GM19099 (cell line): ENCODE results near the gene CRB2.

Experiments
- POLR2A ChIP-seq: IDR thresholded peaks from 3 replicates; pipeline ENCODE4 v1.6.1; 2011; ENCODE audit warnings: low read depth; ENCODE audit not compliant: insufficient read length; ENCODE audit errors: extremely low read depth

The CRB2 gene

GRCh38 chr9:123391233-123391632 is 35.2 kb downstream of the CRB2 start:
- TF ChIP-seq POLR2A: no peak

DNA sequence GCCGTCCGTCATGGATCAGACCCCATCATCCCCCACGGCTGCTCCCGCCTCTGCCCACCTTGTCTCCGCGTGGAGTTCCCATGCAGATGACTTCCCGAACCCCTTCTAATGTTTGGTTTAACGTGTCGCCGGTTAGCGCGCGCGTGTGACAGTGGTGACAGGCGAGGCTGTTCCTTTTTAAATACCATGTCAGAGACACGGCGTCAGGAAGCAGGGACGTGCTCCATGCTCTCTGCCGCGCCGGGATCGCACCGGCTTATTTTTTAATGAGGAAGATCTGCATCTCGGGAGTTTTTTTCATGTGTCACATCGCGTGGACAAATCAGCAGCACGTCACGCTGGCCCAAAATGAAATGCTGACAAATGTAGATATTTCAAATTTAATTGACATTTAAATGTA is 35.9 kb downstream of the CRB2 start:
- TF ChIP-seq POLR2A: no peak

DNA sequence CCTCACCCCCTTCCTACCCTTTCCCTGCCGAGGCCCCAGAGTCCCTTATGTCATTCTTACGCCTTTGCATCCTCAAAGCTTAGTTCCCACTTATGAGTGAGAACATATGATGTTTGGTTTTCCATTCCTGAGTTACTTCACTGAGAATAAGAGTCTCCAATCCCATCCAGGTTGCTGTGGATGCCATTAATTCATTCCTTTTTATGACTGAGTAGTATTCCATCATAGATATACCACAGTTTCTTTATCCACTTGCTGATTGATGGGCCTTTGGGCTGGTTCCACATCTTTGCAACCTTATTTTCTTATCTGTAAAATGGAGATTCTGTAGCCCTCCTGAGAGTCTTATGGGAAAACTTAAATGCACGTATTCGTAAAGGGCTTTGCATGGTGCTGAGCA is 36.8 kb downstream of the CRB2 start:
- TF ChIP-seq POLR2A: no peak

DNA sequence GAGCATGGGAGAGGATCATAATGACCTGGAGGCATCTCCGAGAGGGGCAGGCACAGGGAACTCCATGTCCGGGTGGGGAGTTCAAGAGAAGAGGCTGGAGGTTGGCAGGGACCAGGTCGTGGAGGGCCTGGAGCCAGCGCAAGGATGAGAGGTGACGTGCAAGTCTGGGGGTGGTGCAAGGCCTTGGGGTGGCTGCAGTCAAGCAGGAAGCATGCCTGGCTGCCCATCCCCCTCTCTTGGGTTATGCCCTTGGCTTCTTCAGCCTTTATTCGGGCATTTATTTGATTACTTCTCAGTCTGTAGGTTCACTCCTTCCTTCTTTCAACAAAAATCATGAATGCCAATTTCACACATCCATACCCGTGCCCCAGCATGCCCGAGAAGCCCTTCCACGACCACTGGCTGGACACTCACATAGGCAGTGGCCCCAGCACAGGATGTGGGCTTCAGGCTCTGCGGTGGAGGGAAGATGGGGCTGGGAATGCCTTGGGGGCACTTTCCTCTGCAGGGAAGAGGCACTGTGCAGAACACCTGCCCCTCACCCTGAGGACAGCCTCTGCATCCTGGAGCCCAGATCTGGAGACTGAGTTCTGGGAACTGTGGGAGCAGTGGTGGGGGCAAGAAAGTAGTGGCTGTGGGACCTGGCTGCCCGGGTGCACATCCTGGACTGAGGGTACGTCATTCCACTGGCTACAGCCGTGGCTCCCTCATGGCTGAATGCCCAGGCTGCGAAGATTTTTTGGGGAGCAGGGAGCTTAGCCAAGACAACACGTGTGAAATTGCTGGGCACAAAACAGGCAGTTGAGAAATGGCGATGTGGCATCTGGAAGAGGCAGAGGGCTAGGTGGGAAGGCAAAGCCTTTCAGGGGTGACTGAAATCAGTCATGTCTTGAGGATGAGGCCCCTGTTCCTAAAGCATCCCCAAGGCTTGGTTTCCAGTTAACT is 38.6 kb downstream of the CRB2 start:
- TF ChIP-seq POLR2A: no peak

- no peak for TF ChIP-seq POLR2A
Measured at GRCh38 chr9:123395276-123395688, 39.3 kb downstream of the CRB2 start.

DNA sequence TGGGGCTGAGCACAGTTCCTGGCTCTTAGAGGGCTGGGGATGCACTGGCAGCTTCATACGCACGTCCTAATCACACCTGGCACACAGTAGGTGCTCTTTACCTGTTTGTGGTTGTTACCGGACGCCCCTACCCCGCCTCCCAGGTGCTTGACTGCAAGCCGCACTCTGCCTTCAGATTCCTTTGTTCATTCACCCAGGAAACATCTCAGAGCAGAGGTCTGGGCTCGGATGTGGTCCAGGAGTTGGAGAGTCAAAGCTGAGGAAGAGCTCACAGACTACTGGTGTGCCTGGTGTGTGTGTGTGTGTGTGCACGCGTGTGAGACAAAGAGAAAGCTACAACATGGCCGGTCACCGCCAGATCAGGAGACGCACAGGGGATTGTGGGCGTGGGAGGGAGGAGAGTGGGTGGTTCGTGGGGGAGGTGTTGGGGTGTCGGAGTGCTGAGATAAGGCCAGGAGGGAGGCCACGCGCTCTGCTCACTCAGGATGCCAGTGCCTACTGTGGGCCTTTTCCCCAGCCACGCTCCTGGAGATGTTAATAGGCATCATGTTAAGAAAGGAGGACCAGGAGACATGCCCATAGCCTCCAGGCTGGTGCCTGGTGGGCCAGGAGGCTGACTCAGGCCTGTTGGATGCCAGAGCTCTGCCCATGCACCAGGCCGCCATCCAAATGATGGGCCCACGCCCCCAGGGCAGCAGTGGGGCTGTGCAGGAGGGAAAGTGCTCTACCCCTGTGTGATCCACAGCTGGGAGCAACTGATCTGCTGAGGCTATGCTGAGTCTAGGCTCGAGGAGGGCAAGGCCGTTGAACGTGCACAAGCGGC is 39.9 kb downstream of the CRB2 start:
- TF ChIP-seq POLR2A: no peak

GRCh38 chr9:123397975-123398374 is 42.0 kb downstream of the CRB2 start:
- TF ChIP-seq POLR2A: no peak

- TF ChIP-seq POLR2A: no peak
Measured at GRCh38 chr9:123399803-123400378, 43.9 kb downstream of the CRB2 start.

- no peak for TF ChIP-seq POLR2A
Measured at GRCh38 chr9:123400926-123401503, 45.0 kb downstream of the CRB2 start.

GRCh38 chr9:123401879-123402513 is 46.0 kb downstream of the CRB2 start:
- no peak for TF ChIP-seq POLR2A

- no peak for TF ChIP-seq POLR2A
Measured at GRCh38 chr9:123402981-123403509, 47.0 kb downstream of the CRB2 start.

DNA sequence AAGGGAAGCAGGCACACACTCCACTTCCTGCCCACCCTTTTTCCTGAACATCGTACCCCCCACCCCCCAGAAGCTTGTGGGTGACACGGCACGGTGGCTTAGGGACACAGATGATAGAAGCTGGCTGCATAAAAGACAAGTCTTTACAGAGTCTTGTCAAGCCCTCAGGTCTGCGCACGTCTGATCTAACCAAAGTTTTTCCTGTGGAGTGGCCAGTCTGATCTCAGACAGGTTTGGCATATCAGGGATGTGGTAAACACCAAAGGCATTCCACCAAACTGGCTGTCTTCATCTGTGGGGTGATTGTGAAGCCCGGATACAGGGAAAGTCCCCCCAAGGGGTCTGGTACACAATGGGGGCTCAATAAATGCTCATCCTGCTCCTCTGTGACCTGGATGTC is 50.0 kb downstream of the CRB2 start:
- TF ChIP-seq POLR2A: no peak

DNA sequence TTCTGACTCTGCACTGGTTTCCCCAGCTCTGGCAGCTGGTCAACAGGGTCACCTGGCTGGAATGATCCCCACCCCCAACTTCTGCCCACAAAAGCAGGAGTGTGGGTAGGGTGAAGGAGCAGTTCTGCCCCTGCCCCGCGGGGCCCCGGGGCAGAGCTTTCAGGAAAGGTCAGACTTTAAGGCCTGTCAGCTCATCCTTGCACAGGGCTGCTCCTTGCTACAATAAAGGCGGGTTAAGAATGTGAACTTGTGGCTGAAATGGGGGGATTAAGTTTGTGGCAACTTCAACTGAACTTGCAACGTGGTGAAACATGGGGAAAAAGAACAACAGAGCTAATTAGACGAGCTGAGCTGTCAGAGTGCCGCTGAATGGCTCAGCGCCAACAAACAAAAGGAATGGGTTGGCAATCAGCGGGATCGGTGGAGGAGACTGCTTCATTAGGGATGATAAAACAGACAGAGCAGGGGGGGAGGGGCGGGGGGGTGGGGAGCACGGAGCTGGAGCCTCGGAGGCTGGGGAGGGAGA is 50.8 kb downstream of the CRB2 start:
- no peak for TF ChIP-seq POLR2A

DNA sequence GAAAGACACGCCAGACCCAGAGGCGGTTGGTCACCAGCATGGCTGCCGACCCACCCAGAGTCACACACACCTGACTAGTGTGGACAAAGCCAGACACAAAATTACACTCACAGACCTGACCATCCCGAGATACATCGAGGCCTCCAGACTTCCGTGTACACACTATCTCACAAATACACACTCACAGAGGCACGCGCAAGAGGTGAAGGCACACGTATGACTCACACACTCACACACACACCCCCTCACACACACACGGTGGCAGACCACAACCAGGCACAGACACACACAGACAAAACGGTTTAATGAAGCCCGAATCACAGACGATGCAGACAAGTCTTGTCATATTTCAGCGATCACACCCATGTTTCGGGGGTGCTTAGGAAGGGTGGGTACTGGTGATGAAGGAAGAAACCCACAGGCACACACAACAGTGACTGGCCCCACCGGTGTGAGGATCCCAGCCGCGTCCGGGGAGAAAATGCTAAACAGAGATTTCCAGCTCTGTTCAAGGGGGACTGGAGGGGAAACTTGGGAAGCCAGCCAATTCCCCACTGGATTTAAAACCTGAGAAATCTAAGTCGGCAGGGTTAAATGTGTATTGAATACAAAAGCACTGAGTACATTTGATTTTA is 51.3 kb downstream of the CRB2 start:
- no peak for TF ChIP-seq POLR2A
